Measurements from ENCODE around the gene CES5A.

CES5A gene

GRCh38 chr16:55825115-55825728 lies 50.0 kb downstream of the CES5A start:
- CTCF ChIA-PET = no interaction called here

More at GRCh38 chr16:55825115-55825728, 50.0 kb downstream of the CES5A start:
- no peaks in the 10 kb centered on the region for H3K9me3 ChIP-seq (ENCODE audit: control insufficient read depth, insufficient read depth, low read depth, low read length)
- H3K36me3 ChIP-seq (ENCODE audit: control insufficient read depth in 2 of 2, insufficient read depth in 1 of 2, low read length in 2 of 2) = no peaks in the 10 kb centered on the region
- POLR2A ChIA-PET = interaction anchor here (0.6 kb wide), 1 partner anchor 544 kb away, joined by 4 read pairs; no protein-coding TSS in a partner anchor
- H3K4me3 ChIP-seq (ENCODE audit: low read depth, low read length) = no peak overlapping the region
- TF ChIP-seq FEZF1 (tag by site-specific recombination; IDR thresholded peaks at IDR 0.05) (no peak), ZNF624 (tag by site-specific recombination; IDR thresholded peaks at IDR 0.05) (no peak), ZNF214 (tag by site-specific recombination; IDR thresholded peaks at IDR 0.05; ENCODE audit: borderline replicate concordance) (no peak), ZNF658 (tag by site-specific recombination; IDR thresholded peaks at IDR 0.05) (no peak), ZNF416 (tag by site-specific recombination; IDR thresholded peaks at IDR 0.05) (no peak), ZNF621 (tag by site-specific recombination; IDR thresholded peaks at IDR 0.05) (no peak), ZNF513 (tag by site-specific recombination; IDR thresholded peaks at IDR 0.05) (no peak), ZNF221 (tag by site-specific recombination; IDR thresholded peaks at IDR 0.05; ENCODE audit: borderline replicate concordance) (no peak), KLF10 (tag by site-specific recombination; IDR thresholded peaks at IDR 0.05) (no peak), HOXA7 (CRISPR knock-in tag; IDR thresholded peaks at IDR 0.05; ENCODE audit: borderline replicate concordance) (no peak), ZNF223 (tag by site-specific recombination; IDR thresholded peaks at IDR 0.05) (no peak), MZF1 (tag by site-specific recombination; IDR thresholded peaks at IDR 0.05; ENCODE audit: borderline replicate concordance) (no peak), PRDM4 (tag by site-specific recombination; IDR thresholded peaks at IDR 0.05) (no peak), ZNF571 (tag by site-specific recombination; IDR thresholded peaks at IDR 0.05) (no peak), PATZ1 (tag by site-specific recombination; IDR thresholded peaks at IDR 0.05) (no peak), GFI1B (tag by site-specific recombination; IDR thresholded peaks at IDR 0.05) (no peak), IKZF3 (tag by site-specific recombination; IDR thresholded peaks at IDR 0.05) (no peak)
- TF ChIP-seq, protein P1, sequence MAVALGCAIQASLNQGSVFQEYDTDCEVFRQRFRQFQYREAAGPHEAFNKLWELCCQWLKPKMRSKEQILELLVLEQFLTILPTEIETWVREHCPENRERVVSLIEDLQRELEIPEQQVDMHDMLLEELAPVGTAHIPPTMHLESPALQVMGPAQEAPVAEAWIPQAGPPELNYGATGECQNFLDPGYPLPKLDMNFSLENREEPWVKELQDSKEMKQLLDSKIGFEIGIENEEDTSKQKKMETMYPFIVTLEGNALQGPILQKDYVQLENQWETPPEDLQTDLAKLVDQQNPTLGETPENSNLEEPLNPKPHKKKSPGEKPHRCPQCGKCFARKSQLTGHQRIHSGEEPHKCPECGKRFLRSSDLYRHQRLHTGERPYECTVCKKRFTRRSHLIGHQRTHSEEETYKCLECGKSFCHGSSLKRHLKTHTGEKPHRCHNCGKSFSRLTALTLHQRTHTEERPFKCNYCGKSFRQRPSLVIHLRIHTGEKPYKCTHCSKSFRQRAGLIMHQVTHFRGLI (tag by site-specific recombination; IDR thresholded peaks at IDR 0.05) = no peak
- no peak overlapping the region for H3K27ac ChIP-seq (ENCODE audit: extremely low read depth, low read depth, low read length)
- H3K4me1 ChIP-seq (ENCODE audit: control insufficient read depth, insufficient read depth, low read length) = no peaks in the 10 kb centered on the region

Data from HEK293 (cell line).